Measurements from ENCODE around the gene STK32C.

Gene STK32C

DNA sequence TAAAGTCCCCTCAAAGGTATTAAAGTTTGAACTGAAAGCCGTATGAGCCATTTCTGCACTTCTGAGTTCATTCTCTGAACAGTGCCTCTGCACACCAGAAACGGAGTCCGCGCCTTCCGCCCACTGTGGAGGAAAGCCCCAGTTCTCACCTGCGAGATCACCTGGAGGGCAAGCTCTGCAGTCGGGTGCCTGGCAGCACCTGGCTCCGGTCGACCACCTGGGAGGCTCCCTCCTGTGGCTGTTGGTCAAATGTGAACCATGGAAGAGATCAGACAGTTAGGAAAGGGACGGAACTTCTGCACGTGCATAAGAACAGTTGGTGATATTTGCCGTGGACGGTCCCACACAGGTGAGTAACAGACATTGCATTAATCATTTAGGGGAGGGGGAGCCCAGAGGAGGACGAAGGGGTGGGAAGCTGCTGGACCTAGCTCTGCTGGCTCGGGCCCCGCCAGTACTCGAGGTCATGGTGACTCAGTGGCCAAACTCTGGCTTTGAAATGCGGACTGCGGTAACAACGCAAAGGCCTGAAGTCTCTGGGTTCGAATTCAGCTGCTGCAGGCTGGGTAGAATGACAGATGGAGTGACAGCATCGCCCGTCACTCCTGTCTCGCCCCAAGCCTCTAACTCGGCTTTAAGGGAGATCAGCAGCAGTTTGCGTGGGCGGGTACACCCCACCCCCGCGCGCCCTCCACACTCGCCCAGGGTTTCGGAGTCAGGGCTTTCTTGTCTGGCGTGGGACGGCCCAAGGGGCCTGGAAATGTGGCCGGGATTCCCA, 122.7 kb downstream of the STK32C start:
- no peak for DNase-seq (ENCODE audit: low read depth in 2 of 2)

DNA sequence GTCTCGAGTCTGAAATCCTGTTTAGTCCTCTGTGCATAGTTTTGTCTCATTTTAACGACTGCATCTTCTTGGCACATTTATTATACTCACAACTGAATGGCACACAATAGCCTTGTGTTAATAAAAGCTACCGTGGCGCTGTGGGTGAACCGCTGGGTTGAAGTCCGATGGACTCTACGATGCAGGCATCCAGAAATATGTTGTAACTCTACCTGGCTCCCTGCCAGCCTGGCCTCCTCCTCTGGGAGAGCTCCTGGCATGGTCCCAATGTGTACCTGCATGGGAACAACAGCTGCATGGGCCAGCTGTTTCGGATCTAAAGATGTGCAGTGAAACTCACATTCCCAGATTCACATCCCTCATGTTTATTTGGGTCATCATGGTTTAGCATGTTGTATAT, 124.7 kb downstream of the STK32C start:
- DNase-seq (ENCODE audit: low read depth in 2 of 2), result no peak

DNA sequence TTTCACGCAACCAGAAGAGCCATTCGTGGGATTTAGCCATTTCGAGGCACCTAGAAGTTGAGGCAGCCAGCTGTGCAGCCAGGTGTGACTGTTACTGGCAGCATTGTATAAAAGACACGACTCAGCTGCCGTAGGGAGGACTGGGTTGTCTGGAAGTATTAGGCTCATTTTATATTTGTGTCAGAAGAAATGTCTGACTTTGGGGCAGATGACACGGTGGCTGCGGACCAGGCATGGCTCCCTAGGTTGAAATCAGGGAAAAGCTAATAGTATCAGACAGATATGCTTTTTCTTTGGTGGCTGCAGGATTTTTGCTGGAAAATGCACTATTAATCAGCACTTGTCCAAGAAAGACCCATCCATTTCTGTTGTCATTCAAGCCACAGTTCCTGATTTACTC, 125.2 kb downstream of the STK32C start:
- no peak for DNase-seq (ENCODE audit: low read depth in 2 of 2)

DNA sequence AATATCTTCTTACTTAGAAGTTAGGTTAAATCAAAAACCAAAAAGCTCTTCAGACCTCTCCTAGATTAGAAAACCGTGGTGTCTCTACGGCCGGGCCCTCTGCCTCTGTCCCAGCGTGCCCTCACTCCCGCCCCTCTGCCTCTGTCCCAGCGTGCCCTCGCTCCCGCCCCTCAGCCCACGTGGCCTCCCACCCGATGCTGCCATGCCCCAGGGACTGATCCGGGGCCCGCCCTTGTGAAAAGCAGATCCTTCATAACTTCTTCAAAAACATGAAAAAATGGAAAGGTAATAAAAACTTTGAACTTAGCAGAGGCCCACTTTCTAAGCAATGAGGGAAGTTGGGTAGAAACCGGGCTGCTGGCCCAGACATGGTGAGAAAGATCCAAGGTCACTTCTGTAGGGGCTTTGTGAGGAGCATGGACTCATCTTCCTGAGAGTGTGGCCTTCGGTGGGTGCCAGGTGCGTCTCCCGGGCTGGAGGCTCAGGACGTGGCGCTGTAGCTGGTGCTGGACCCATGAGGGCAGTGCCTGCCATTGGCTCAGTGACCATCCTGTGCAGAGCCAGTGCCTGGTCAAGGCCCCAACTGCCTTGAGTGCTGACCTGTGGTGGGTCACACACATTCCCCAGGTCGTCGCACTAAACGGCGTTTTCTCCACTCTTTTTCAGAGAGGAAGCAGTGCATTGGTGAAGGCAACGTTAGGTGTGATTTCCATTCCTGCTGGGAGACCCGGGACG, 125.9 kb downstream of the STK32C start:
- DNase-seq (ENCODE audit: low read depth in 2 of 2), result no peak

DNA sequence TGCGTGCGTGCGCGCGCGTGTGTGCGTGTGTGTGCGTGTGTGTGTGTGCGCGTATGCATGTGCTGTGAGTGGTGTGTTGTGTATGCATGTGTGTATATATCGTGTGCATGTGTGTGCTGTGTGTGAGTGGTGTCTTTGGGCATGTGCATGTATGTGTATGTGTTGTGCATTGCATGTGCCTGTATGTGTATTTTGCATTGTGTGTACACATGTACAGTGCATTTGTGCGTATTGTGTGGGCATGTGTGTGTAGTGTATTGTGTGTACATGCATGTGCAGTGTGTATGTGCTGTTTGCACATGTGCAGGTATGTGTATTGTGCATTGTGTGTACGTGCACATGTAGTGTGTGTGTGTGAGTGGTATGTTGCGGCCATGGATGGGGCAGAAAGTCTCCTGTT, 127.0 kb downstream of the STK32C start:
- no peak for DNase-seq (ENCODE audit: low read depth in 2 of 2)

DNA sequence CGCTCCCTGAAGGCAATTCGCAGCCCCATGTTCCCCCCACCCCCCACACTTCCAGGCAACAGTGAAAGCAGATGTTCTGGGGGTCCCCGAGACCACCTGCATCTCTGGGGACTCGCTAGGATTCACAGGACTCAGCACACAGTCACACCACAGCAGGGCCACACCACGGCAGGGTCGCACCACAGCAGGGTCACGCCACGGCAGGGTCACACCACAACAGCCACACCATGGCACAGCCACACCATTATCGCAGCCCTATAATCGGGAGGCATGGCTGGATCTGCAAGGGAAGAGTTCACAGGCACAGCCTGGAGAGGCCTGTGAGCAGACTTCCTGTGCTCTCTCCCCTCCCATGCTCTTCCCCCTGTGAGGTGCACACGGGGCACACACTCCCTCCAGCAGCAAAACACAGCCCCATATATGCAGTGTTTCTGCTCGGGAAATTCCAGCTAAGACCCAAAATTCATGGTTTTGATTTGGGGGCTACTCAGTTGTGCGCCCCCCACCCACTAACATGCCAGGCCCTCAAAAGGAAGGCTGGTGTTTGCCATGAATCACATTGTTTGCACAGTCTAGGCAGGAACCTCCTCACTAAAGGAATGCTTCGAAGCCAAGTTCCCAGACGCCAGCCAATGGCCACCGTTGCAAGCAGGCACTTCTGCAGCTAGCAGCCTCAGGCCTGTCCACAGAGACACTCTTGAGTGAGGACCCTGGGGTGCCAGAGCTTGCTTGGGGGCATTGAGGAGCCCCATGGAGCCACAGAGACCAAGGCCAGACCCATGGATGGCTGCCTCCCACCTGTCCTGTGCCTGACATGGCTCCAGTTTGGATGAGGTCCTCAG, 128.0 kb downstream of the STK32C start:
- no peak for DNase-seq (ENCODE audit: low read depth in 2 of 2)

DNA sequence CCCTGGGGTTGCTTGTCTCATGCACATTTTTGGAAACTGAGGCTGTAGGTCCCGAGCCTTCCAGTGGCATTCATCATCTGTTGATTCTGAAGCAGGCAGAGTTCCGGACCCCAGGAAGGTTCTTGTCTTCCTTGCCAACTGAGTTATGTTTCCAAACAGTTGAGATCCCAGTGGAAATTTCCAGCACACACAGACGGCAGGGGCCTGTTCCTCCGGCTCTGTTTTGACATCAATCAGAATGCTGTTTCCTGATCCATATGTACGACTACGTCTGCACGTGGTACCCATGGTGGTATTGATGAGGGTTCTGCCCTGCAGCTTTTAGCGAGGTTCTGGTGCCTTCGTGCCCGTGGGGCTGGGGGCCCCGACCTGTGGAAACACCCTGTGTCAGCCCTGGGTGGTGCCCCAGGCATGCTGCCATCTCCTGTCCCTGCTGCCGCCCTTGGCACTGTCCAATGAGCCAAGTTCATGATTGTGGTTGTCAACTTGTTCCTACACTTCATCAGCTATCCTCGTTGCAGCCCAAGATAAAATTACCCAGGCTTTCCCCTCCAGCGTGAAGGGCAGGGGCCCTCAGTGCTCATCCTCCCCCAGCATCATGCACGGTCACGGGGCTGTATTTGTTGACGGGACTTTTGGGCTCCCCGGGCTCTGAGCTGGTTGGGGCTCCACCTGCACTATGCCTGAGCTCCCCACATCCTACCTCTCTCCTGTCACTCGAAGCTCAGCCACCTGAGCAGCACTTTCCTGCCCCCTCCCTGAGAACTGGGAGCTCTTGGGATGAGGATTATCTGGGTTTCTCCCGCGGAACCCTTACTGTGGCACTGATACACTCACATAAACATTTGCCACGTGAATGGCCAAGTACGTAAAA, 128.8 kb downstream of the STK32C start:
- no peak for DNase-seq (ENCODE audit: low read depth in 2 of 2)

DNA sequence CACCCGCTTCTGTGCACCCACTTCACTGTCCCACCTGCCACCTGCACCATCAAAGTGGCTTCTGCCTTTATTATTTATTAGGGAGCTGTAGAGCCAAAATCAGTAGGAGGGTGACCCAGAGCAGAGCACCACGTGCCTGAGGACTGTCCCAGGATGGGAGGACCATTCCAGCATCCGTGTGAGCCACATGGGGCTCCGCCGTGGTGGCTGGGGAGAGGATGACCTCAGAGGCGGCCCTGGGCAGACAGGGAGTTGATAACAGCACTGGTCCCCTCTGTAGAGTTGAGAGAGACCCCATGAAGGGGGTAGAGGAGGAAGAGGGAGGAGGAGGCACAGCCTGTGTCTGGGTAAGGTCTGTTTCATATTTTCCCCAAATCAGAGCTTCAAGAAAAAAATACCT, 129.7 kb downstream of the STK32C start:
- DNase-seq (ENCODE audit: low read depth in 2 of 2), result no peak

DNA sequence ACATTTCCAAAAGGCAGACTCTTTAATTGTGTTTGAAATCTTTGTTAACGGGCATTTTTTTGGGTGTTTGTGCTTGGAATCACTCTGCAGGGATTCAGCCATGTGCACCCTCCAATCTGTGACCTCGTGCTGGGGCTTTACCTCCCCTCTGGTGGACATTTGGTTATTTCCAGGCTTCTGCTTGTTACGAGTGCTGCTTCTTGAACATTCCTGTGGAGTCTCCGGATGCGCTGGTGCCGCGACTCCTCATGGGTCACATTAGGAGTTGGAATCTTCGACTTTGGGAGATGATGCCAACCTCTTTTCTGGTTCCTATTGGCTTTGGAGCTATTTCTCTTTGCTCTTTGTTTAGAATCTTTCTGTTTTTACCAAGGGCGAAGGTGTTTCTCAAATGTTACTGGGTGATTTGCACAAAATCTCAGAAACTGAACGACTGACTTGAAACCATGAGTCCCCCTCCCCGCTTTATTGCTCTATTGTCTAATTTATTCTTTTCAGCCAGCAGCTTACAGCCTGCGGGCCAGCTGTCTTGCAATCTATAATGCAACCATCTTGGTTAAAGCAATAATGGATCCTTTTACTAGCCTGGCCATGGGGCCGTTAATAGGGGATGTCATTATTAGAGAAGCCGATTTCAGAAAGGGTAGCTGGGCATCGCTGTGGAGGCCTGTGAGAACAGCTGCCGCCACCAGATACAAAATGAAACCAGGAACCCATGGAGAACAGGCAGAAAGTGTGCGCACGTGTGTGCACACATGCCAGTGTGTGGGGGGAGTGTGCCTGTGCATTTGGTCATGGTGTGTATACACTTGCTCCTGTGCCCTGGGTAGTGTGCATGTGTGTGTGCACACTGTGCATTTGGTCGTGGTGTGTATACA, 130.9 kb downstream of the STK32C start:
- DNase-seq (ENCODE audit: low read depth in 2 of 2), result no peak

DNA sequence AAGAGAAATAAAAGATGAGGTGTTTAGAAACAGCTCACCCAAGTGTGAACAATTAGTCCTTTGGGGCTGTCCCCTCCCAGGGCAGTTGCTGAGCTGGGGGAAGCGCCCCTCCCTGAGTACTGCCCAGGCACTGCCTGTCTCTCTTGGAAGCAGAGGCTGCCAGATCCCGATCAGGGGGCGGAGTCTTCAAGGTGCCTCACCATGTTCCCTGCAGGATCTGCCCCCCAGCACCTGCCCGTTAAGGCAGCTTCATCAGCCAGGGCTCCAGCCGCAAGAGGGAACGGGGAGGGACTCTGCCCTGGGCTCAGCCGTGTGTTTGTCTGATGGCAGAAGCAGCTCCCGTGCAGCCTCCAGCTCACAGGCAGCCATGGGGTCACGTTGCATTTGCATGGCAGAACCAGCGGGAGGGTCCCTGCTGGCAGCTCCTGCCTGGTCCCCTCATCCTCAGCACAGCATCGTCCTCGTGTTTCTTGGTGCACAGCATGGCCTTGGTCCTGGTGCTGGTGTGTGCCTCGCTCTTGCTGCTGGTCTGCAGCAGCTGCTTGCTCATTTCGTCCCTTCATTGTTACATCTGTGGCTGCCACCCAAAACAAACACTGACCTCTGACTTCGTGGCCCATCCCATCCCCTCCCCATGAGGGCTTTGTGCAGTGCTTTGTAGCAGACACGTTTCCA, 131.7 kb downstream of the STK32C start:
- no peak for DNase-seq (ENCODE audit: low read depth in 2 of 2)

DNA sequence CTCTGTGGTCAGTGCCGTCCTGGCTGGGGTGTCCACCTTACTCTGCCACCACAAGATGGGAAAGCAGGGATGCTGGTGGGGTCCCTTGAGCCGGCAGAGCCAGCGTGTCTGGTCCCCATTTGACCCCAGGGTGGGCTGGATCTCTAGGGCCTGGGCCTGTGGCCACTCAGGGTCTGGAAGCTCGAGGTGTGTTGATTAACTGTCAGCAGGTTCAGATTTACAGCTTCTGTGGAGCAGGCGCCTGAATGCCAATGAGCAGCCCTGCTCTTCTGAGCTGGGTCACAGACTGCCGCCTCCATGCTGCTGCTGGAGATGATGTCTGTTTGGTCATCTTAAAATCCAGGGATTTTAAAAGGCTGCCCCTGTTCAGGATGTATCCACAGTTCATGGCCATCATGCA, 132.3 kb downstream of the STK32C start:
- DNase-seq (ENCODE audit: low read depth in 2 of 2), result no peak

DNA sequence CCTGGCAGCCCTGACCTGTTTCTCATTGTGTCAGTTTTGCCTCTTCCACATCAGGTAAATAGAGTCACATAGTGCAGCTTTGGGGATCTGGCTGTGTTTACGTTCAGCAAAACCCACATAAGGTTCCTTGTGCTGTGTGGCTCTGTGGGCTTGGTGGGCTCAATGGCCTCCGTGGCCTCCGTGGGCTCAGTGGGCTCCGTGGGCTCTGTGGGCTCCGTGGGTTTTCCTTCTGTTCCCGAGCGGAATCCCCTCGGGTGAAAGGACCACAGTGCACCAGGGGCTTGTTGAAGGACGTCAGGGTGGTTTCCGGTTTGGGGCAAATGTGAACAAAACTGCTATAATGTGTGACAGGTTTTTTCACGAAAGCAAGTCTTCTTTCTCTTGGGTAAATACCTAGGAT, 133.5 kb downstream of the STK32C start:
- DNase-seq (ENCODE audit: low read depth in 2 of 2), result no peak

DNA sequence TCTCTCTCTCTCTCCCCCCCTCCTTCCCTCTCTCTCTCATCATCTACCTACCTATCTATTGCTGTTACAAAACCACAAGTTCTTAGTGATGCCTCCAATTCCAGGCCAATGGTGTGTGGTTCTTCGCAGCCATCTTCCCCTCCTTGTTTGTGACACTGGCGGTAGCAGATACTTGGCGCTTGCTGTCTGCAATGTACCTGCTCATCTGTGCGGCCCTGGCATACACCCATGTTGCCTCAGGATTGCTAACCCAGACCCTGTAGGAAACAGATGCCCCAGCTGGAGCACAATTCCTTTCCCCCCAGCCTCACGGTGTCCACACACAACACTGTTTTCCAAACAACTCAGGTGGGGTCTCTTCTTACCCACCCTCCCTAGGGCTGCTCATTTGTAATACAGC, 134.6 kb downstream of the STK32C start:
- DNase-seq (ENCODE audit: low read depth in 2 of 2), result no peak

DNA sequence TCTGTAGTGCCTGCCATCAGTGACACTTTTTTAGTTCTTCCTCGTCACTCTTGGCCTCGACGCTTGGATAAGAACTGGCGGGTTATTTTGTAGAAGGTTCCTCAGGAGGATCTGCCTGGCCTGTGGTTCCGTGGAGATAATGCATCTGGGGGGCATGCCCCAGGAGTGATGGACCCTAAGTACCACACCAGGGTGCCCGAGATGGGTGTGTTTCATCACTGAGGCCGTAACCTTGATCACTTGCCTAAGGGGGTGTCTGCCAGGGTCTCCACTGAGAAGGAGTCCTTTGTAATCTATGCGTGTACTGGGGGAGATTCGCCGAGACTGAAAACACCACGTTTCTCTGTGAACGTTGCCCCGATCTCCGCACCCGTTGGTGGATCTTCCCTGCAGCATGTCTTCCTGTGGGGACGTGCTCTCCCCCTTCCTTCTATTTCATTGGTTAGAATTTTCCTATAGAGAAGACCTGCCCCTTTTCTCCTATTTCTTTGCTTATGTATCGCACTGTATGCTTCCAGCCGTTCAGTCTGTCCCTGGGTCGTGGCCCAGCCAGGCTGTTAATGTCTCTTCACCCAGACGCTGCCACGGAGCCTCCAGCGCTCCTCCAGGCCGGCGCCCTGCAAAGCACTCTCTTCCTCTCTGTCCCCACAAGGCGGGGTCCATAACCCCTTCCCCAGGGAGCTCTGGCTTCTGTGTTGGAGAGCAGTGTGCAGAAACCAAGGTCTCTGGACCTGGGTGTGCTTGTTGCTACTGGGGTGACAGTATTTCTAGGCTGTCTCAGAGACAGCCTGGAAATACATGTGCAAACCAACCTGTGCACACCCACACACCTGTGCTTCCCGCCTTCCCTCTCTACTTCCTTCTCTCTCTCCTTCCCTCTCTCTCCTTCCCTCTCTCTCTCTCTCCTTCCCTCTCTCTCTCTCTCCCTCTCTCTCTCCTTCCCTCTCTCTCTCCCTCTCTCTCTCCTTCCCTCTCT, 135.4 kb downstream of the STK32C start:
- DNase-seq (ENCODE audit: low read depth in 2 of 2), result no peak

DNA sequence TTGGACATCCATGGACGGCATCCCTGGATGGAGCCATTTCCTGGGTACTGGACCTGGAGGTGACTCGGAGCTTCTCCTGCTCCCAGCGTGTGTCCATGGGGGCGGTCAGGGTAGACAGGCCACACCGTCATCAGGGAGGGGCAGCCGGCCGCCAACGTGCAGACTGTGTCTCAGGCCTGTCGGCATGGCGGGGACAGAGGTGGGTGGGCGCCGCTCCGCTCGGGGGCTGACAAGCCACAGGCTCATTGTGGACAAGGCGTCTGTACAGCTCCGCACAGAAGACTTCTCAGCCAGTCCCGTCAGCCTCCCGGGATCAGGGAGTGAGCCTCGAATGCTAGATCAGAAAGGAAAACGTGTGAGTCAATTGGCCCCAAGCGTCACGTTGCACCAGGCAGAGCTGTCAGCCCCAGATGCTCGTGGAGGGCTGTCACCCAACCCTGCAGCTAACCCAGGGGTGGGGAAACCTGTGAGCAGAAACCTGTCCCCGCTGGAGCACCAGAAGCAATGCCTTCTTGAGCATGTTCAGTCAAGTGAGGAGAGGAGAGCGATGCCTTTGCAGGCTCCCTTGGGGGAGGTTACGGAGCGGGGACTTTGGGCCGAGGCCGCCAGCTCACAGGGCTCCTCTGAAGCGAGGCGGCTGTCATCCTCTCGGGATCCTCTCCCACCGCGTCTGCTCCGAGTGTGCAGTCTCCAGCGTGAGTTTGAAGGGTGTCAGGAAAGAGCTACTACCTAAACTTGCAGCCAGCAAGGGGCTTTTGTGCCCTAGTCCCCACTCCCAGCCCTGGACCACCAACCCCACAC, 137.0 kb downstream of the STK32C start:
- no peak for DNase-seq (ENCODE audit: low read depth in 2 of 2)

DNA sequence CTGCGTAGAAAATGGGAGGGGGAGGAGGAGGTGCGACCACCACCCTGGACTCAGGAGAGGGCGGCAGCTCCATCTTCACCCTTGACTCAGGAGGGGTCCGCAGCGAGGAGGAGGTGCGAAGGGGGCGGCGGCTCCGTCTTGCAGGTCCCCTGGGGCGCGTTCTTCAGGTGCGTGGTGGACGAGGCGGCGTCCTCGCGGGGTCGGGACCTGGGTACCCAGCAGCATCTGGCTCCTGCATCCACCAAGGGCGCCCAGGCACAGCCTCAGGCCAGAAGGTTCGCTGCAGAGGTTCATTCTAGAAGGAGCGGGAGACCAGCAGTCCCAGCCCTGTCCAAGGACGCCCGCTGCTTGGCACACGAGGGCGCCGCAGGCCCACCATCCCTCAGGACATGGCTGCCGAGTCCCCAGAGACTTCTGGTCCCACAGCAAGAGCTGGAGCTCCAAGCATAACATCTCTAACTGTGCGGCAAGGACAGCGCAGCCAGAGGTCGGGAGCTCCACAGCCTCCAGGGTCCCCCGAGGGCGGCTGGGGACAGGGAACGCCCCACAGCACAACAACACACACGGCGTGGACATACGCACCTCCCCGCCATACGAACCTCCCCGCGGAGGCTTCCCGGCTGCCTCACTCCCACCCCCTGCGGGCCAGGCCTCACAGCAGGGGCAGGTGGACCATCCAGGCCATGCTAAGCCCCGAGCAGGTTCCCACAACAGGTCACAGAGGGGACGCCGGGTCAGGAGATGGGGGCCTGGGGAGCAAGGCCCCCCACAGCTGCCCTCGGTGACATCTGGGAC, 137.8 kb downstream of the STK32C start:
- no peak for DNase-seq (ENCODE audit: low read depth in 2 of 2)
